ENCODE results near the gene FBXL16.

Gene FBXL16

DNA sequence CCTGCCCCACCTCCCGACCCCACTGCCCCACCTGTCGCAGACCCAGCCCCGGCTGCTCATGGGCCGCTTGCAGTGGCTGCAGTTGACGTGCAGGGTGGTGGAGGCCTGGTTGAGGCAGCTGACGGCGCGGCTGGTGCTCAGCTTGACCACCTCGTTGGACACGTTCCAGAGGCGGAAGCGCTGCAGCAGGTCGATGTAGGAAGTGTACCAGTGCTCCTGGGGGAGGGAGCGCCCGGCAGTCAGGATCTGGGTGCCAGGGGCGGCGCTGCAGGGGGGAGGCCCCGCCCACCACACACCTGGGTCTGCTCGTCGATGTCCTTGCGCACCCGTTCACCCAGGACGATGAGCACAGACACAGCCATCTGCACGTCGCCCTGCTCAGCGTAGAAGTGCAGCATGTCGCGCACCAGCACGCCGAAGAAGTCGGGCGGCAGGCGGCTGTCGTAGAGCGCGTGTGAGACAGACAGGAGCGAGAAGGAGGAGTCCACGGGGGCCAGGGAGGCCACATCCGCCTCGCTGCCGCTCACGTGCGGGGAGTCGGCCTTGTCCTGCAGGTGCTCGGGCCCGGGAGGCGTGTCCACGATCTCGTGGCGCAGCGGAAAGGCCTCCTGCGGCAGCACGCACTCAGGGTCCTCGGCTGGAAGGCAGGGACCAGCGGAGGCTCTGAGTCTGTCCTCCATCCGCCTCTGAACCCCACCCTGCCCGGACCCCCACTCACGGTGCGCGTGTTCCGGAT lies 20.5 kb downstream of the FBXL16 start (continued):
- TF ChIP-seq ZNF501 (tag by site-specific recombination; IDR thresholded peaks at IDR 0.05) (no peak), ZNF654 (tag by site-specific recombination; IDR thresholded peaks at IDR 0.05; ENCODE audit: low read depth) (no peak)

DNA sequence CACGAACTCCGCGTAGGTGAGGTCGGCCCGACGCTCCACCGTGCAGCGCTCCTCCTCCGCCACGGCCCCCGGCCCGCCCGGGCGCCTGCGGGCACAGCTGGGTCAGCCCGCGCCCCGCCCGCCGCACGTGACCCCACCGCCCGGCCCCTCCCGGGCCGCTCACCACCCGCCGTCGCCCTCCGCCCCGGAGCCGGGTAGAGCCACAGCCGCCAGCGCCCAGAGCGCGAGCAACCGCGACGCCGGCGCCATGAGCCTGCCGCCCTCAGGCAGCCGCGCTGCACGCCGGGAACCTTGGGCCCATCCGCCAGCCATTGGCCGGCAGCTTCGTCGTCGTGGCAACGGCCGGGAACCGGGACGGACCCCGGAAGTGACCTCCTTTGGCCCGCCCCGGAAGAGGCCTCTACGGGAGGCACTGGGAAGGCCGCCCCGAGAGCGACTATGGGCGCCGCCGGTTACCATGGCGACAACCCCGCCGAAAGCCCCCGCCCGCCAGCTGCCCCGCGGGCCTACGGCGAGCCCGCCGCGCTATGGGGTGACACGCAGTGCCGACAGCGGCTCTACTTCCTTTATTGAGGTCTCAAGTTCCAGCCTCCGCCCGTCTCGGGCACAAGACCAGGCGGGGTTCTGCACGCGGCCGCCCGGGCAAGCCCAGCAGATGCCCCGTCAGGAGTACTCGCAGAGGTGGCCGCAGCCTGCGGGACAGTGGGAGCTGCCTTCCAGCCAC lies 21.4 kb downstream of the FBXL16 start, which contains the start of gene JMJD8:
JMJD8 (minus strand) TSS at position 264 of the 724 bp plus-strand sequence; CDS start at position 249, 15 bp downstream.
- ChIA-PET POLR2A (interaction anchor here (0.6 to 1.4 kb wide), 9 partner anchors 9 to 449 kb away, joined by 3 to 9 read pairs (median 4); partner anchors contain the start of genes CCDC78, FAM234A, HAGHL and METTL26), CTCF (interaction anchor here (0.8 to 1.8 kb wide), 2 partner anchors 28 to 101 kb away, joined by 3 read pairs; no protein-coding TSS in a partner anchor)
- Histone ChIP-seq H3K9me3 (ENCODE audit: control insufficient read depth, insufficient read depth, low read depth, low read length) (no peaks in the 10 kb centered on the region), H3K4me3 (ENCODE audit: low read depth, low read length) (peak within 1 kb of the TSS; percentile 68), H3K4me1 (ENCODE audit: control insufficient read depth, insufficient read depth, low read length) (peaks cover 9% of the 10 kb centered on the region; the same call in 1 of the 2 replicates), H3K36me3 (ENCODE audit: control insufficient read depth in 2 of 2, insufficient read depth in 1 of 2, low read length in 2 of 2) (peaks cover 3 to 70% of the 10 kb centered on the region in 2 experiments; a peak in 1 of 3 replicates), H3K27ac (ENCODE audit: extremely low read depth, low read depth, low read length) (peak within 1 kb of the TSS; percentile 97)
- TF ChIP-seq, protein P1, sequence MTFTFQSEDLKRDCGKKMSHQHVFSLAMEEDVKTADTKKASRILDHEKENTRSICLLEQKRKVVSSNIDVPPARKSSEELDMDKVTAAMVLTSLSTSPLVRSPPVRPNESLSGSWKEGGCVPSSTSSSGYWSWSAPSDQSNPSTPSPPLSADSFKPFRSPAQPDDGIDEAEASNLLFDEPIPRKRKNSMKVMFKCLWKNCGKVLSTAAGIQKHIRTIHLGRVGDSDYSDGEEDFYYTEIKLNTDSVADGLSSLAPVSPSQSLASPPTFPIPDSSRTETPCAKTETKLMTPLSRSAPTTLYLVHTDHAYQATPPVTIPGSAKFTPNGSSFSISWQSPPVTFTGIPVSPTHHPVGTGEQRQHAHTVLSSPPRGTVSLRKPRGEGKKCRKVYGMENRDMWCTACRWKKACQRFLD (tag by site-specific recombination; IDR thresholded peaks at IDR 0.05), result no peak
- TF ChIP-seq ZNF514 (tag by site-specific recombination; IDR thresholded peaks at IDR 0.05) (no peak), ZSCAN16 (tag by site-specific recombination; IDR thresholded peaks at IDR 0.05) (no peak), ZNF558 (tag by site-specific recombination; IDR thresholded peaks at IDR 0.05) (no peak), ZNF202 (tag by site-specific recombination; IDR thresholded peaks at IDR 0.05; ENCODE audit: borderline replicate concordance) (no peak), ZNF560 (tag by site-specific recombination; IDR thresholded peaks at IDR 0.05; ENCODE audit: borderline replicate concordance) (no peak), ZNF394 (tag by site-specific recombination; IDR thresholded peaks at IDR 0.05; ENCODE audit: borderline replicate concordance) (peak; percentile 38; the same call in 1 of the 2 replicates), ZXDB (tag by site-specific recombination; IDR thresholded peaks at IDR 0.05) (peak; percentile 57), ZNF777 (tag by site-specific recombination; IDR thresholded peaks at IDR 0.05; ENCODE audit: borderline replicate concordance) (no peak), ZNF561 (tag by site-specific recombination; IDR thresholded peaks at IDR 0.05; ENCODE audit: borderline replicate concordance) (peak; percentile 98), OSR2 (tag by site-specific recombination; IDR thresholded peaks at IDR 0.05) (no peak), ZSCAN30 (tag by site-specific recombination; IDR thresholded peaks at IDR 0.05) (peak; percentile 24), GLIS2 (tag by site-specific recombination; IDR thresholded peaks at IDR 0.05) (peak; percentile 84), ZNF549 (tag by site-specific recombination; IDR thresholded peaks at IDR 0.05) (no peak), SP3 (tag by site-specific recombination; IDR thresholded peaks at IDR 0.05) (peak; percentile 89), SP7 (tag by site-specific recombination; IDR thresholded peaks at IDR 0.05) (peak; percentile 30), ZBTB8A (tag by site-specific recombination; IDR thresholded peaks at IDR 0.05) (peak; percentile 96), ZFP69B (tag by site-specific recombination; IDR thresholded peaks at IDR 0.05) (no peak), ZNF596 (tag by site-specific recombination; IDR thresholded peaks at IDR 0.05) (peak; percentile 3; the same call in 1 of the 2 replicates)
- TF ChIP-seq, protein P2, sequence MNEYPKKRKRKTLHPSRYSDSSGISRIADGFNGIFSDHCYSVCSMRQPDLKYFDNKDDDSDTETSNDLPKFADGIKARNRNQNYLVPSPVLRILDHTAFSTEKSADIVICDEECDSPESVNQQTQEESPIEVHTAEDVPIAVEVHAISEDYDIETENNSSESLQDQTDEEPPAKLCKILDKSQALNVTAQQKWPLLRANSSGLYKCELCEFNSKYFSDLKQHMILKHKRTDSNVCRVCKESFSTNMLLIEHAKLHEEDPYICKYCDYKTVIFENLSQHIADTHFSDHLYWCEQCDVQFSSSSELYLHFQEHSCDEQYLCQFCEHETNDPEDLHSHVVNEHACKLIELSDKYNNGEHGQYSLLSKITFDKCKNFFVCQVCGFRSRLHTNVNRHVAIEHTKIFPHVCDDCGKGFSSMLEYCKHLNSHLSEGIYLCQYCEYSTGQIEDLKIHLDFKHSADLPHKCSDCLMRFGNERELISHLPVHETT (tag by site-specific recombination; IDR thresholded peaks at IDR 0.05), result peak; percentile 28; the same call in 1 of the 2 replicates
- TF ChIP-seq, protein P3, sequence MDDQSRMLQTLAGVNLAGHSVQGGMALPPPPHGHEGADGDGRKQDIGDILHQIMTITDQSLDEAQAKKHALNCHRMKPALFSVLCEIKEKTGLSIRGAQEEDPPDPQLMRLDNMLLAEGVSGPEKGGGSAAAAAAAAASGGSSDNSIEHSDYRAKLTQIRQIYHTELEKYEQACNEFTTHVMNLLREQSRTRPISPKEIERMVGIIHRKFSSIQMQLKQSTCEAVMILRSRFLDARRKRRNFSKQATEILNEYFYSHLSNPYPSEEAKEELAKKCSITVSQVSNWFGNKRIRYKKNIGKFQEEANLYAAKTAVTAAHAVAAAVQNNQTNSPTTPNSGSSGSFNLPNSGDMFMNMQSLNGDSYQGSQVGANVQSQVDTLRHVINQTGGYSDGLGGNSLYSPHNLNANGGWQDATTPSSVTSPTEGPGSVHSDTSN (CRISPR knock-in tag; IDR thresholded peaks at IDR 0.05), result 0 out of 2 replicates have a peak, but pooled peaks have one; percentile 12
- TF ChIP-seq, protein P4, sequence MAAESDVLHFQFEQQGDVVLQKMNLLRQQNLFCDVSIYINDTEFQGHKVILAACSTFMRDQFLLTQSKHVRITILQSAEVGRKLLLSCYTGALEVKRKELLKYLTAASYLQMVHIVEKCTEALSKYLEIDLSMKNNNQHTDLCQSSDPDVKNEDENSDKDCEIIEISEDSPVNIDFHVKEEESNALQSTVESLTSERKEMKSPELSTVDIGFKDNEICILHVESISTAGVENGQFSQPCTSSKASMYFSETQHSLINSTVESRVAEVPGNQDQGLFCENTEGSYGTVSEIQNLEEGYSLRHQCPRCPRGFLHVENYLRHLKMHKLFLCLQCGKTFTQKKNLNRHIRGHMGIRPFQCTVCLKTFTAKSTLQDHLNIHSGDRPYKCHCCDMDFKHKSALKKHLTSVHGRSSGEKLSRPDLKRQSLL (tag by site-specific recombination; IDR thresholded peaks at IDR 0.05), result peak; percentile 92
- TF ChIP-seq, protein P5, sequence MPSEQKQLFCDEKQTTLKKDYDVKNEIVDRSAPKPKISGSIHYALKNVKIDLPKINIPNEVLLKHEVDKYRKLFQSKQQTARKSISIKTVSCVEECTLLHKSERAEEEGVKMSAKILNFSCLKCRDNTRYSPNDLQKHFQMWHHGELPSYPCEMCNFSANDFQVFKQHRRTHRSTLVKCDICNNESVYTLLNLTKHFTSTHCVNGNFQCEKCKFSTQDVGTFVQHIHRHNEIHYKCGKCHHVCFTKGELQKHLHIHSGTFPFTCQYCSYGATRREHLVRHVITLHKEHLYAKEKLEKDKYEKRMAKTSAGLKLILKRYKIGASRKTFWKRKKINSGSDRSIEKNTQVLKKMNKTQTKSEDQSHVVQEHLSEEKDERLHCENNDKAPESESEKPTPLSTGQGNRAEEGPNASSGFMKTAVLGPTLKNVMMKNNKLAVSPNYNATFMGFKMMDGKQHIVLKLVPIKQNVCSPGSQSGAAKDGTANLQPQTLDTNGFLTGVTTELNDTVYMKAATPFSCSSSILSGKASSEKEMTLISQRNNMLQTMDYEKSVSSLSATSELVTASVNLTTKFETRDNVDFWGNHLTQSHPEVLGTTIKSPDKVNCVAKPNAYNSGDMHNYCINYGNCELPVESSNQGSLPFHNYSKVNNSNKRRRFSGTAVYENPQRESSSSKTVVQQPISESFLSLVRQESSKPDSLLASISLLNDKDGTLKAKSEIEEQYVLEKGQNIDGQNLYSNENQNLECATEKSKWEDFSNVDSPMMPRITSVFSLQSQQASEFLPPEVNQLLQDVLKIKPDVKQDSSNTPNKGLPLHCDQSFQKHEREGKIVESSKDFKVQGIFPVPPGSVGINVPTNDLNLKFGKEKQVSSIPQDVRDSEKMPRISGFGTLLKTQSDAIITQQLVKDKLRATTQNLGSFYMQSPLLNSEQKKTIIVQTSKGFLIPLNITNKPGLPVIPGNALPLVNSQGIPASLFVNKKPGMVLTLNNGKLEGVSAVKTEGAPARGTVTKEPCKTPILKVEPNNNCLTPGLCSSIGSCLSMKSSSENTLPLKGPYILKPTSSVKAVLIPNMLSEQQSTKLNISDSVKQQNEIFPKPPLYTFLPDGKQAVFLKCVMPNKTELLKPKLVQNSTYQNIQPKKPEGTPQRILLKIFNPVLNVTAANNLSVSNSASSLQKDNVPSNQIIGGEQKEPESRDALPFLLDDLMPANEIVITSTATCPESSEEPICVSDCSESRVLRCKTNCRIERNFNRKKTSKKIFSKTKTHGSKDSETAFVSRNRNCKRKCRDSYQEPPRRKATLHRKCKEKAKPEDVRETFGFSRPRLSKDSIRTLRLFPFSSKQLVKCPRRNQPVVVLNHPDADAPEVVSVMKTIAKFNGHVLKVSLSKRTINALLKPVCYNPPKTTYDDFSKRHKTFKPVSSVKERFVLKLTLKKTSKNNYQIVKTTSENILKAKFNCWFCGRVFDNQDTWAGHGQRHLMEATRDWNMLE (tag by site-specific recombination; conservative IDR thresholded peaks at IDR 0.05; ENCODE audit: low read depth), result peak; percentile 69

All from HEK293 (cell line).